ENCODE measurements around the gene ZNF804B.

DNA sequence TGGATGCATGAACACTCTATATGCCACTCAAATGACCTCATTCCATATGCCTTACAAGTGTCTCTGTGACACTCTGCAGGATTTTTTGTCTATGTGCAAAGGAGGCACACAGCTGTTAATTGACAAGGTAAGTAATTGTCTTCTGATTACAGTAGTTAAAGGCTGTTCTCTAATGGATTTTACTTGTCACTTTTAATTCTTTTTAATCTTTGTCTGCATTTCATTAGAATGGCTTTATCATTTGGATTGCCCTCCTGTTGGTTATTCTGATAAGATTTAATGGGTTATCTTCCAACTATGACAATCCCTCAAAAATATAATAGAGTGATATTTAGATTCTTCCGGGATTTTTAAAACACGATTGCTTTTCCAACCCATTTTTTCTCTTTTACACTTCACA, 326.1 kb downstream of the ZNF804B start:
- TF ChIP-seq CTCF (IDR thresholded peaks at IDR 0.05; ENCODE audit: low read depth, low read length) (no peak), POLR2A (IDR thresholded peaks at IDR 0.05; ENCODE audit: extremely low read depth, insufficient read length) (no peak), MAX (IDR thresholded peaks at IDR 0.05; ENCODE audit: low read depth, low read length) (no peak)
